Measurements from ENCODE around the gene SMAD7.

- TF ChIP-seq, protein P1, sequence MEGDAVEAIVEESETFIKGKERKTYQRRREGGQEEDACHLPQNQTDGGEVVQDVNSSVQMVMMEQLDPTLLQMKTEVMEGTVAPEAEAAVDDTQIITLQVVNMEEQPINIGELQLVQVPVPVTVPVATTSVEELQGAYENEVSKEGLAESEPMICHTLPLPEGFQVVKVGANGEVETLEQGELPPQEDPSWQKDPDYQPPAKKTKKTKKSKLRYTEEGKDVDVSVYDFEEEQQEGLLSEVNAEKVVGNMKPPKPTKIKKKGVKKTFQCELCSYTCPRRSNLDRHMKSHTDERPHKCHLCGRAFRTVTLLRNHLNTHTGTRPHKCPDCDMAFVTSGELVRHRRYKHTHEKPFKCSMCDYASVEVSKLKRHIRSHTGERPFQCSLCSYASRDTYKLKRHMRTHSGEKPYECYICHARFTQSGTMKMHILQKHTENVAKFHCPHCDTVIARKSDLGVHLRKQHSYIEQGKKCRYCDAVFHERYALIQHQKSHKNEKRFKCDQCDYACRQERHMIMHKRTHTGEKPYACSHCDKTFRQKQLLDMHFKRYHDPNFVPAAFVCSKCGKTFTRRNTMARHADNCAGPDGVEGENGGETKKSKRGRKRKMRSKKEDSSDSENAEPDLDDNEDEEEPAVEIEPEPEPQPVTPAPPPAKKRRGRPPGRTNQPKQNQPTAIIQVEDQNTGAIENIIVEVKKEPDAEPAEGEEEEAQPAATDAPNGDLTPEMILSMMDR (conservative IDR thresholded peaks at IDR 0.05; ENCODE audit: low read depth, low read length): no peak
- no peak for TF ChIP-seq EZH2 (IDR thresholded peaks at IDR 0.05; ENCODE audit: borderline replicate concordance, low read depth, low read length, poor library complexity, severe bottlenecking)
These were observed 43.4 kb upstream of the SMAD7 start for GRCh38 chr18:48994044-48994651.

All from A673 (cell line).